SK-N-SH (cell line): ENCODE data around the gene KIAA0232. TPM values are rescaled to one million over a fixed set of nuclear protein-coding genes. Genes with fewer than 3 reads are reported as not detected.

Source experiments
- CTCF ChIA-PET: fragments of 300-600, 350-600 bp; formaldehyde crosslinking; extraction: SDS; loops from one replicate; lab custom pipeline; 2021; lab: Yijun Ruan, JAX
- POLR2A ChIA-PET: fragments of 350-600 bp; sonication (Branson Sonifier 250); formaldehyde crosslinking; extraction: SDS; loops from one replicate; lab custom pipeline; 2020; ENCODE audit warnings: antibody characterized with exemption, inconsistent platforms; lab: Yijun Ruan, JAX
- DNase-seq: peaks from one replicate; pipeline ENCODE4 v3.0.0; 2012
- H2AFZ ChIP-seq: fragments of 200-600 bp; sonication (generic); 2 replicates; pipeline ENCODE4 v1.8.1; 2016; ENCODE audit warnings: antibody characterized with exemption, mild to moderate bottlenecking, low read depth
- H3F3A ChIP-seq: fragments of 200-600 bp; sonication (generic); replicated peaks from 2 replicates; pipeline ENCODE3; 2016; ENCODE audit warnings: antibody characterized with exemption, mild to moderate bottlenecking; ENCODE audit not compliant: insufficient read depth
- H3K27ac ChIP-seq, 2 experiments: fragments of 200-500 bp in 1 of 2; fragments of 200-600 bp in 1 of 2; sonication (Bioruptor generic) in 1 of 2; sonication (generic), shearing (Covaris generic) in 1 of 2; 2 replicates each; pipeline versions ENCODE4 v1.5.1 to v1.6.1; 2014 to 2016; ENCODE audit warnings: low read depth in 2 of 2, inconsistent platforms in 1 of 2, low read length in 1 of 2, mild to moderate bottlenecking in 1 of 2, mixed read lengths in 1 of 2
- H3K27me3 ChIP-seq: fragments of 200-600 bp; sonication (generic), shearing (Covaris generic); 2 replicates; pipeline ENCODE4 v1.6.1; 2016; ENCODE audit warnings: mixed run types; ENCODE audit not compliant: insufficient read depth
- H3K36me3 ChIP-seq, 2 experiments: fragments of 200-500 bp in 1 of 2; fragments of 200-600 bp in 1 of 2; sonication (Bioruptor generic) in 1 of 2; sonication (generic) in 1 of 2; replicated peaks in 1 of 2; 2 replicates each; pipeline versions ENCODE3 to v1.5.1; 2014 to 2016; ENCODE audit warnings: low read length in 1 of 2, mild to moderate bottlenecking in 1 of 2; ENCODE audit not compliant: insufficient read depth in 2 of 2, control insufficient read depth in 1 of 2
- H3K4me1 ChIP-seq, 2 experiments: fragments of 200-500 bp in 1 of 2; fragments of 200-600 bp in 1 of 2; sonication (Bioruptor generic) in 1 of 2; sonication (generic), shearing (Covaris generic) in 1 of 2; 2 replicates each; pipeline versions ENCODE4 v1.5.1 to v1.6.1; 2014 to 2016; ENCODE audit warnings: low read depth in 1 of 2, low read length in 1 of 2, mixed run types in 1 of 2; ENCODE audit not compliant: insufficient read depth in 2 of 2, control insufficient read depth in 1 of 2
- H3K4me2 ChIP-seq: fragments of 200-600 bp; sonication (generic), shearing (Covaris generic); 2 replicates; pipeline ENCODE4 v1.6.1; 2017; ENCODE audit warnings: mixed run types
- H3K4me3 ChIP-seq, 2 experiments: fragments of 200-500 bp in 1 of 2; fragments of 200-600 bp in 1 of 2; sonication (Bioruptor generic) in 1 of 2; sonication (generic), shearing (Covaris generic) in 1 of 2; 2 replicates each; pipeline versions ENCODE4 v1.5.1 to v1.8.1; 2014 to 2016; ENCODE audit warnings: low read depth in 2 of 2, inconsistent platforms in 1 of 2, low read length in 1 of 2, mild to moderate bottlenecking in 1 of 2, mixed read lengths in 1 of 2, moderate library complexity in 1 of 2
- H3K79me2 ChIP-seq: fragments of 200-600 bp; sonication (generic); 2 replicates; pipeline ENCODE4 v1.8.1; 2017; ENCODE audit warnings: mild to moderate bottlenecking; ENCODE audit not compliant: insufficient read depth
- H3K9ac ChIP-seq: fragments of 200-600 bp; sonication (generic); 2 replicates; pipeline ENCODE4 v1.6.1; 2017; ENCODE audit warnings: mixed run types
- H3K9me2 ChIP-seq: fragments of 200-600 bp; sonication (generic); 2 replicates; pipeline ENCODE4 v1.6.1; 2017; ENCODE audit warnings: mixed run types
- H3K9me3 ChIP-seq: fragments of 200-600 bp; sonication (generic); 2 replicates; pipeline ENCODE4 v1.6.1; 2017; ENCODE audit warnings: mixed run types, mild to moderate bottlenecking, moderate library complexity
- H4K20me1 ChIP-seq: fragments of 200-600 bp; sonication (generic); 2 replicates; pipeline ENCODE4 v1.6.1; 2017; ENCODE audit warnings: mild to moderate bottlenecking, mixed run types; ENCODE audit not compliant: insufficient read depth
- FOSL2 ChIP-seq: IDR thresholded peaks from 2 replicates; pipeline ENCODE4 v1.4.0; 2012; ENCODE audit warnings: low read depth, mild to moderate bottlenecking, moderate library complexity, borderline replicate concordance
- GABPA ChIP-seq: IDR thresholded peaks from 2 replicates; pipeline ENCODE4 v1.4.0; 2012; ENCODE audit warnings: low read depth, mild to moderate bottlenecking
- JUND ChIP-seq: IDR thresholded peaks from 2 replicates; pipeline ENCODE4 v1.4.0; 2012
- MEF2A ChIP-seq: IDR thresholded peaks from 2 replicates; pipeline ENCODE4 v1.4.0; 2012; ENCODE audit warnings: low read depth, borderline replicate concordance
- MXI1 ChIP-seq: IDR thresholded peaks from 2 replicates; pipeline ENCODE4 v1.6.1; 2012; ENCODE audit warnings: mild to moderate bottlenecking, low read depth, low read length, improper control_type of control experiment
- NFIC ChIP-seq: IDR thresholded peaks from 2 replicates; pipeline ENCODE4 v1.4.0; 2012; ENCODE audit warnings: borderline replicate concordance
- POLR2AphosphoS5 ChIP-seq: IDR thresholded peaks from 2 replicates; pipeline ENCODE4 v1.6.1; 2012; ENCODE audit warnings: low read depth, low read length
- RAD21 ChIP-seq: IDR thresholded peaks from 2 replicates; pipeline ENCODE4 v1.6.1; 2012; ENCODE audit warnings: mild to moderate bottlenecking, low read length
- RCOR1 ChIP-seq: fragments of 150-350 bp; IDR thresholded peaks from 2 replicates; pipeline ENCODE4 v1.6.1; 2017; ENCODE audit warnings: antibody characterized with exemption, low read length
- RFX5 ChIP-seq: IDR thresholded peaks from 2 replicates; pipeline ENCODE4 v1.6.1; 2012; ENCODE audit warnings: mild to moderate bottlenecking, improper control_type of control experiment, low read length
- RXRA ChIP-seq: IDR thresholded peaks from 2 replicates; pipeline ENCODE4 v1.4.0; 2012; ENCODE audit warnings: low read depth, mild to moderate bottlenecking, borderline replicate concordance
- SMC3 ChIP-seq: IDR thresholded peaks from 2 replicates; pipeline ENCODE4 v1.6.1; 2012; ENCODE audit warnings: low read depth, low read length, improper control_type of control experiment
- YY1 ChIP-seq: IDR thresholded peaks from 2 replicates; pipeline ENCODE4 v1.4.0; 2012; ENCODE audit warnings: low read depth, mild to moderate bottlenecking
- WGBS: methylation state at CpG from one replicate; pipeline ENCODE4 v1.1.6; 2017; ENCODE audit warnings: low lambda C conversion rate; 5-methylcytosine and 5-hydroxymethylcytosine counted together
- polyA plus RNA-seq, 3 experiments: library from polyadenylated mRNA; depleted of rRNA; stranded (reverse); fragments of >200 nt; gene quantifications; 2 replicates each; pipeline ENCODE4 v1.2.3, GENCODE V29; 2012
- TF ChIP-seq, protein P1 (sequence below): fragments of 150-350 bp; IDR thresholded peaks from 2 replicates; pipeline ENCODE4 v1.6.1; 2016; ENCODE audit warnings: mild to moderate bottlenecking, low read depth, low read length
- TF ChIP-seq, protein P2 (sequence below): IDR thresholded peaks from 2 replicates; pipeline ENCODE4 v1.4.0; 2012; ENCODE audit warnings: low read depth, borderline replicate concordance
- TF ChIP-seq, protein P3 (sequence below): IDR thresholded peaks from 2 replicates; pipeline ENCODE4; 2012
- TF ChIP-seq, protein P4 (sequence below): IDR thresholded peaks from 2 replicates; pipeline ENCODE4 v1.4.0; 2012; ENCODE audit warnings: low read depth, borderline replicate concordance
- TF ChIP-seq, protein P5 (sequence below): IDR thresholded peaks from 2 replicates; pipeline ENCODE4 v1.6.1; 2012; ENCODE audit warnings: mild to moderate bottlenecking, low read depth, low read length, moderate library complexity

KIAA0232 gene
- polyA plus RNA-seq, 1 of the 3 experiments (the other 2 are of a cell fraction) = 5.7 TPM

DNA sequence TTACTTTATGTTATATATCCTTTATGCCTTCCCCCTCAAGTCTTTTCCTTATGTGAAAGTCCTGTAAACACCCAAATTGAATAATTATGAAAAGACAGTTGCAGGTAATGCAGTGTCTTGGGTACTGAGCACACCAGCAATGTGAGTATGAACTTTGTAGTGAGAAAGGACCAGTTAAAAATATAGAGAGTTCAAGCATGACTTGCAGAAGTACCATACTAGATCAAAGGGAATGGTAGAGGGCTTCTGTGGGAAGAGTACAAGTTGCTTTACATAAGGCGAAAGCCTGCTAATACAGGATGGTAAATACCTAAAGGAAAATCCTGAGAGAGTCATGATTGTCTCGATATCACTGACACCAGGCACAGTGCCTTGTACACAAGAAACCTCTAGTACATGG lies 25.7 kb downstream of the KIAA0232 start:
- peaks cover 0 to 12% of the 10 kb centered on the region in 2 experiments; a peak in 2 of 4 replicates for H3K4me1 ChIP-seq
- ChIA-PET POLR2A (no interaction called here), CTCF (no interaction called here)
- peaks cover 0 to 5% of the 10 kb centered on the region in 2 experiments for H3K36me3 ChIP-seq
- no peak for DNase-seq
- H4K20me1 ChIP-seq = peaks cover 54% of the 10 kb centered on the region
- H3K4me2 ChIP-seq = no peak overlapping the region
- no peak overlapping the region for H2AFZ ChIP-seq
- peaks cover 87% of the 10 kb centered on the region for H3K79me2 ChIP-seq
- H3K9me2 ChIP-seq = no peaks in the 10 kb centered on the region
- H3K27me3 ChIP-seq = no peaks in the 10 kb centered on the region
- 100% methylated on average over 2 of the region's 2 CpGs for WGBS
- peaks cover 14% of the 10 kb centered on the region for H3F3A ChIP-seq
- no peak overlapping the region for H3K27ac ChIP-seq
- no peak overlapping the region for H3K9ac ChIP-seq
- no peak for TF ChIP-seq RFX5
- no peak for TF ChIP-seq RCOR1
- TF ChIP-seq MXI1 = no peak
- TF ChIP-seq, protein P1, sequence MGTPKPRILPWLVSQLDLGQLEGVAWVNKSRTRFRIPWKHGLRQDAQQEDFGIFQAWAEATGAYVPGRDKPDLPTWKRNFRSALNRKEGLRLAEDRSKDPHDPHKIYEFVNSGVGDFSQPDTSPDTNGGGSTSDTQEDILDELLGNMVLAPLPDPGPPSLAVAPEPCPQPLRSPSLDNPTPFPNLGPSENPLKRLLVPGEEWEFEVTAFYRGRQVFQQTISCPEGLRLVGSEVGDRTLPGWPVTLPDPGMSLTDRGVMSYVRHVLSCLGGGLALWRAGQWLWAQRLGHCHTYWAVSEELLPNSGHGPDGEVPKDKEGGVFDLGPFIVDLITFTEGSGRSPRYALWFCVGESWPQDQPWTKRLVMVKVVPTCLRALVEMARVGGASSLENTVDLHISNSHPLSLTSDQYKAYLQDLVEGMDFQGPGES = no peak
- no peak for TF ChIP-seq YY1
- no peak for TF ChIP-seq JUND
- no peak for TF ChIP-seq SMC3
- TF ChIP-seq RAD21 = no peak
- TF ChIP-seq MEF2A = no peak
- TF ChIP-seq NFIC = no peak
- TF ChIP-seq, protein P2, sequence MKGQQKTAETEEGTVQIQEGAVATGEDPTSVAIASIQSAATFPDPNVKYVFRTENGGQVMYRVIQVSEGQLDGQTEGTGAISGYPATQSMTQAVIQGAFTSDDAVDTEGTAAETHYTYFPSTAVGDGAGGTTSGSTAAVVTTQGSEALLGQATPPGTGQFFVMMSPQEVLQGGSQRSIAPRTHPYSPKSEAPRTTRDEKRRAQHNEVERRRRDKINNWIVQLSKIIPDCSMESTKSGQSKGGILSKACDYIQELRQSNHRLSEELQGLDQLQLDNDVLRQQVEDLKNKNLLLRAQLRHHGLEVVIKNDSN = no peak
- TF ChIP-seq FOSL2 = no peak
- no peak for TF ChIP-seq RXRA
- TF ChIP-seq, protein P3, sequence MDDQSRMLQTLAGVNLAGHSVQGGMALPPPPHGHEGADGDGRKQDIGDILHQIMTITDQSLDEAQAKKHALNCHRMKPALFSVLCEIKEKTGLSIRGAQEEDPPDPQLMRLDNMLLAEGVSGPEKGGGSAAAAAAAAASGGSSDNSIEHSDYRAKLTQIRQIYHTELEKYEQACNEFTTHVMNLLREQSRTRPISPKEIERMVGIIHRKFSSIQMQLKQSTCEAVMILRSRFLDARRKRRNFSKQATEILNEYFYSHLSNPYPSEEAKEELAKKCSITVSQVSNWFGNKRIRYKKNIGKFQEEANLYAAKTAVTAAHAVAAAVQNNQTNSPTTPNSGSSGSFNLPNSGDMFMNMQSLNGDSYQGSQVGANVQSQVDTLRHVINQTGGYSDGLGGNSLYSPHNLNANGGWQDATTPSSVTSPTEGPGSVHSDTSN = no peak
- TF ChIP-seq, protein P4, sequence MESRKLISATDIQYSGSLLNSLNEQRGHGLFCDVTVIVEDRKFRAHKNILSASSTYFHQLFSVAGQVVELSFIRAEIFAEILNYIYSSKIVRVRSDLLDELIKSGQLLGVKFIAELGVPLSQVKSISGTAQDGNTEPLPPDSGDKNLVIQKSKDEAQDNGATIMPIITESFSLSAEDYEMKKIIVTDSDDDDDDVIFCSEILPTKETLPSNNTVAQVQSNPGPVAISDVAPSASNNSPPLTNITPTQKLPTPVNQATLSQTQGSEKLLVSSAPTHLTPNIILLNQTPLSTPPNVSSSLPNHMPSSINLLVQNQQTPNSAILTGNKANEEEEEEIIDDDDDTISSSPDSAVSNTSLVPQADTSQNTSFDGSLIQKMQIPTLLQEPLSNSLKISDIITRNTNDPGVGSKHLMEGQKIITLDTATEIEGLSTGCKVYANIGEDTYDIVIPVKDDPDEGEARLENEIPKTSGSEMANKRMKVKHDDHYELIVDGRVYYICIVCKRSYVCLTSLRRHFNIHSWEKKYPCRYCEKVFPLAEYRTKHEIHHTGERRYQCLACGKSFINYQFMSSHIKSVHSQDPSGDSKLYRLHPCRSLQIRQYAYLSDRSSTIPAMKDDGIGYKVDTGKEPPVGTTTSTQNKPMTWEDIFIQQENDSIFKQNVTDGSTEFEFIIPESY = no peak
- TF ChIP-seq GABPA = no peak
- no peak for TF ChIP-seq POLR2AphosphoS5
- TF ChIP-seq, protein P5, sequence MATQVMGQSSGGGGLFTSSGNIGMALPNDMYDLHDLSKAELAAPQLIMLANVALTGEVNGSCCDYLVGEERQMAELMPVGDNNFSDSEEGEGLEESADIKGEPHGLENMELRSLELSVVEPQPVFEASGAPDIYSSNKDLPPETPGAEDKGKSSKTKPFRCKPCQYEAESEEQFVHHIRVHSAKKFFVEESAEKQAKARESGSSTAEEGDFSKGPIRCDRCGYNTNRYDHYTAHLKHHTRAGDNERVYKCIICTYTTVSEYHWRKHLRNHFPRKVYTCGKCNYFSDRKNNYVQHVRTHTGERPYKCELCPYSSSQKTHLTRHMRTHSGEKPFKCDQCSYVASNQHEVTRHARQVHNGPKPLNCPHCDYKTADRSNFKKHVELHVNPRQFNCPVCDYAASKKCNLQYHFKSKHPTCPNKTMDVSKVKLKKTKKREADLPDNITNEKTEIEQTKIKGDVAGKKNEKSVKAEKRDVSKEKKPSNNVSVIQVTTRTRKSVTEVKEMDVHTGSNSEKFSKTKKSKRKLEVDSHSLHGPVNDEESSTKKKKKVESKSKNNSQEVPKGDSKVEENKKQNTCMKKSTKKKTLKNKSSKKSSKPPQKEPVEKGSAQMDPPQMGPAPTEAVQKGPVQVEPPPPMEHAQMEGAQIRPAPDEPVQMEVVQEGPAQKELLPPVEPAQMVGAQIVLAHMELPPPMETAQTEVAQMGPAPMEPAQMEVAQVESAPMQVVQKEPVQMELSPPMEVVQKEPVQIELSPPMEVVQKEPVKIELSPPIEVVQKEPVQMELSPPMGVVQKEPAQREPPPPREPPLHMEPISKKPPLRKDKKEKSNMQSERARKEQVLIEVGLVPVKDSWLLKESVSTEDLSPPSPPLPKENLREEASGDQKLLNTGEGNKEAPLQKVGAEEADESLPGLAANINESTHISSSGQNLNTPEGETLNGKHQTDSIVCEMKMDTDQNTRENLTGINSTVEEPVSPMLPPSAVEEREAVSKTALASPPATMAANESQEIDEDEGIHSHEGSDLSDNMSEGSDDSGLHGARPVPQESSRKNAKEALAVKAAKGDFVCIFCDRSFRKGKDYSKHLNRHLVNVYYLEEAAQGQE = no peak
- no peaks in the 10 kb centered on the region for H3K9me3 ChIP-seq
- no peak overlapping the region for H3K4me3 ChIP-seq
